K562 (cell line): ENCODE data around the gene PDK3. TPM values are rescaled to one million over a fixed set of nuclear protein-coding genes. Genes with fewer than 3 reads are reported as not detected.

ENCODE experiments used
- ATAC-seq: fragments of 200-7000 bp; cut with Tn5 transposase; 3 replicates; pipeline ENCODE4 v1.9.1; 2020; ENCODE audit warnings: moderate library complexity
- BruUV-seq: library from RNA; stranded (reverse); fragments of 400-500 nt; replicated peaks from 2 replicates; lab custom pipeline; 2021; lab: Mats Ljungman, UMichigan
- CTCF ChIA-PET: fragments of 300-600 bp; formaldehyde crosslinking; extraction: SDS; loops from one replicate; lab custom pipeline; 2021; ENCODE audit warnings: low intra/inter-chr PET ratio; lab: Yijun Ruan, JAX
- POLR2A ChIA-PET: fragments of 300-600, 350-650 bp; sonication (Branson Sonifier 250); formaldehyde crosslinking; extraction: SDS; loops from one replicate; lab custom pipeline; 2021; ENCODE audit warnings: antibody characterized with exemption, inconsistent platforms; lab: Yijun Ruan, JAX
- DNase-seq, 4 experiments: peaks; one replicate each; pipeline versions ENCODE4 v3.0.0 to v3.0.0-alpha.2; 2011 to 2018; ENCODE audit warnings: low spot score in 3 of 4, mixed read lengths in 3 of 4; ENCODE audit errors: extremely low read depth in 1 of 4
- FAIRE-seq: peaks from 2 replicates; lab custom pipeline; 2011; peaks lifted over from hg19 to GRCh38; lab: Jason Lieb, UNC
- H2AFZ ChIP-seq: 2 replicates; pipeline ENCODE4 v1.6.0; 2011; ENCODE audit warnings: low read depth, low read length, control low read depth, inconsistent platforms
- H3K27ac ChIP-seq: fragments of 200-600 bp; 3 replicates; pipeline ENCODE4 v1.8.0; 2011; ENCODE audit warnings: low read depth, mild to moderate bottlenecking, control low read depth, inconsistent platforms, low read length, moderate library complexity, mixed read lengths; ENCODE audit errors: extremely low read depth
- H3K27me3 ChIP-seq, 2 experiments: fragments of 300-600 bp in 1 of 2; 2 replicates in 1 of 2; 3 replicates in 1 of 2; pipeline versions ENCODE4 v1.6.0 to v1.8.0; 2011; ENCODE audit warnings: inconsistent platforms in 2 of 2, low read length in 2 of 2, mild to moderate bottlenecking in 1 of 2, mixed read lengths in 1 of 2, moderate library complexity in 1 of 2; ENCODE audit not compliant: control insufficient read depth in 2 of 2, insufficient read depth in 2 of 2
- H3K36me3 ChIP-seq: fragments of 300-600 bp; 3 replicates; pipeline ENCODE4 v1.8.0; 2011; ENCODE audit warnings: mild to moderate bottlenecking, low read length, inconsistent platforms; ENCODE audit not compliant: control insufficient read depth, insufficient read depth
- H3K4me1 ChIP-seq, 2 experiments: fragments of 200-600 bp in 1 of 2; replicated peaks in 1 of 2; 2 replicates in 1 of 2; 3 replicates in 1 of 2; pipeline versions ENCODE4 v1.5.1 to v1.8.0; 2011; ENCODE audit warnings: inconsistent platforms in 2 of 2, low read length in 2 of 2, mild to moderate bottlenecking in 1 of 2, mixed read lengths in 1 of 2, moderate library complexity in 1 of 2; ENCODE audit not compliant: control insufficient read depth in 2 of 2, insufficient read depth in 2 of 2
- H3K4me2 ChIP-seq: 2 replicates; pipeline ENCODE4 v1.6.1; 2011; ENCODE audit warnings: low read length, control low read depth, inconsistent platforms, mixed read lengths; ENCODE audit not compliant: insufficient read depth
- H3K4me3 ChIP-seq: fragments of 200-600 bp; sonication (generic), shearing (Covaris generic); 2 replicates; pipeline ENCODE4 v1.5.1; 2016; ENCODE audit warnings: control low read depth, inconsistent platforms
- H3K79me2 ChIP-seq: fragments of 200-600 bp; 3 replicates; pipeline ENCODE4 v1.8.0; 2011; ENCODE audit warnings: low read length, inconsistent platforms; ENCODE audit not compliant: control insufficient read depth, insufficient read depth
- H3K9ac ChIP-seq, 2 experiments: 2 replicates each; pipeline versions ENCODE4 v1.6.0 to v1.6.1; 2011; ENCODE audit warnings: low read depth in 2 of 2, low read length in 2 of 2, control low read depth in 1 of 2, inconsistent platforms in 1 of 2, mild to moderate bottlenecking in 1 of 2, mixed read lengths in 1 of 2; ENCODE audit not compliant: insufficient read depth in 1 of 2
- H3K9me1 ChIP-seq: one replicate; pipeline ENCODE4 v1.6.0; 2011; ENCODE audit warnings: inconsistent platforms, mild to moderate bottlenecking, low read length, moderate library complexity; ENCODE audit not compliant: control insufficient read depth, insufficient read depth
- H3K9me3 ChIP-seq: replicated peaks from 2 replicates; pipeline ENCODE4 v1.5.1; 2011; ENCODE audit warnings: low read depth, low read length, inconsistent platforms; ENCODE audit not compliant: control insufficient read depth, insufficient read depth
- H4K20me1 ChIP-seq: replicated peaks from 2 replicates; pipeline ENCODE4 v1.6.1; 2011; ENCODE audit warnings: low read length, inconsistent platforms, mixed read lengths; ENCODE audit not compliant: control insufficient read depth, insufficient read depth
- ATF1 ChIP-seq, 2 experiments: fragments of 450-650 bp in 1 of 2; IDR thresholded peaks; 2 replicates each; pipeline ENCODE4 v1.6.1; 2016; ENCODE audit warnings: missing compliant biosample characterization in 1 of 2, missing genetic modification characterization in 1 of 2
- BDP1 ChIP-seq: IDR thresholded peaks from 3 replicates; pipeline ENCODE4 v1.6.1; 2011; ENCODE audit not compliant: insufficient read length, insufficient read depth
- CBX3 ChIP-seq, 2 experiments: IDR thresholded peaks; 1 replicate in 1 of 2; 2 replicates in 1 of 2; pipeline ENCODE4 v1.6.1; 2012; ENCODE audit warnings: inconsistent platforms in 2 of 2, low read length in 2 of 2, borderline replicate concordance in 1 of 2, control low read depth in 1 of 2
- CBX8 ChIP-seq: fragments of 200-600 bp; sonication (generic); IDR thresholded peaks from 2 replicates; pipeline ENCODE4 v1.6.1; 2012; ENCODE audit warnings: borderline replicate concordance, mixed run types, low read depth, mild to moderate bottlenecking, moderate library complexity, mixed read lengths, low read length, control low read depth, inconsistent platforms; ENCODE audit not compliant: poor library complexity, severe bottlenecking; ENCODE audit errors: extremely low read depth
- GABPA ChIP-seq: fragments of 200-800 bp; sonication (Bioruptor generic); conservative IDR thresholded peaks from 2 replicates; pipeline ENCODE4 v1.6.1; 2016; ENCODE audit warnings: low read depth, missing genetic modification characterization, missing compliant biosample characterization
- HNRNPH1 ChIP-seq: fragments of 200-400 bp; formaldehyde crosslinking; optimal IDR thresholded peaks from 2 replicates; pipeline ENCODE3; 2017; ENCODE audit warnings: low read depth, mild to moderate bottlenecking, low read length, moderate library complexity
- PHB ChIP-seq: fragments of 250-450 bp; sonication (Bioruptor Pico); IDR thresholded peaks from 2 replicates; pipeline ENCODE4 v1.5.0; 2021
- ZFP1 ChIP-seq: fragments of 450-650 bp; formaldehyde crosslinking; IDR thresholded peaks from 2 replicates; pipeline ENCODE4 v1.4.0; 2020; ENCODE audit warnings: mild to moderate bottlenecking, mixed read lengths
- ZNF699 ChIP-seq: fragments of 250-450 bp; sonication (Bioruptor Pico); IDR thresholded peaks from 2 replicates; pipeline ENCODE4 v1.8.0; 2021; ENCODE audit warnings: mild to moderate bottlenecking, moderate library complexity; ENCODE audit not compliant: insufficient replicate concordance
- ZZZ3 ChIP-seq: fragments of 450-650 bp; IDR thresholded peaks from 2 replicates; pipeline ENCODE4 v1.6.1; 2016; ENCODE audit warnings: antibody characterized with exemption, mild to moderate bottlenecking, moderate library complexity
- WGBS: fragments of 100-300 bp; shearing (Covaris generic); methylation state at CpG from one replicate; pipeline ENCODE4 v1.1.6; 2016; ENCODE audit warnings: low coverage, mixed read lengths; ENCODE audit not compliant: insufficient coverage; ENCODE audit errors: missing lambda C conversion rate; 5-methylcytosine and 5-hydroxymethylcytosine counted together
- in situ Hi-C: fragments of 300-500 bp; cut with MboI; formaldehyde crosslinking; loops from 4 replicates; pipeline ENCODE4 v1.15.0; 2018; ENCODE audit warnings: inconsistent platforms, mixed read lengths
- intact Hi-C: fragments of 100-400 bp; cut with micrococcal nuclease; formaldehyde crosslinking; loops from 2 replicates; pipeline ENCODE4 v1.14.2; 2022
- polyA plus RNA-seq, 8 experiments: library from polyadenylated mRNA; depleted of rRNA in 4 of 8; stranded (reverse) in 5 of 8; unstranded in 3 of 8; fragments of >200 nt; fragmentation: Nextera tagmentation in 2 of 8; fragmentation: Illumina TruSeq in 1 of 8; extraction: Ambion mirVana in 2 of 8; extraction: Trizol in 1 of 8; gene quantifications; 2 replicates each; pipeline versions ENCODE4 v1.2.1 to v1.2.3, GENCODE V29; 2011 to 2014; ENCODE audit warnings: inconsistent platforms in 1 of 8, missing spikeins in 1 of 8
- total RNA-seq, 7 experiments: library from RNA; depleted of rRNA in 6 of 7; stranded (reverse); fragments of >200 nt in 6 of 7; fragmentation: Illumina TruSeq in 2 of 7; extraction: Trizol in 2 of 7; gene quantifications; 2 replicates each; pipeline versions ENCODE4 v1.2.1 to v1.2.3, GENCODE V29; 2011 to 2021; ENCODE audit warnings: low replicate concordance in 1 of 7
- TF ChIP-seq, protein P1 (sequence below): fragments of 450-650 bp; formaldehyde crosslinking; IDR thresholded peaks from 2 replicates; pipeline ENCODE4 v1.4.0; 2020; ENCODE audit warnings: mild to moderate bottlenecking, moderate library complexity
- TF ChIP-seq, protein P2 (sequence below): fragments of 450-650 bp; IDR thresholded peaks from 2 replicates; pipeline ENCODE4 v1.6.1; 2014; ENCODE audit warnings: low read depth, mild to moderate bottlenecking, moderate library complexity, borderline replicate concordance

Gene PDK3
- total and polyA plus RNA-seq, 9 of the 15 experiments (the other 6 are each of a cell fraction or from before 2014, with no cell fraction given): 0.20 to 4.9 (median 0.95) TPM

DNA sequence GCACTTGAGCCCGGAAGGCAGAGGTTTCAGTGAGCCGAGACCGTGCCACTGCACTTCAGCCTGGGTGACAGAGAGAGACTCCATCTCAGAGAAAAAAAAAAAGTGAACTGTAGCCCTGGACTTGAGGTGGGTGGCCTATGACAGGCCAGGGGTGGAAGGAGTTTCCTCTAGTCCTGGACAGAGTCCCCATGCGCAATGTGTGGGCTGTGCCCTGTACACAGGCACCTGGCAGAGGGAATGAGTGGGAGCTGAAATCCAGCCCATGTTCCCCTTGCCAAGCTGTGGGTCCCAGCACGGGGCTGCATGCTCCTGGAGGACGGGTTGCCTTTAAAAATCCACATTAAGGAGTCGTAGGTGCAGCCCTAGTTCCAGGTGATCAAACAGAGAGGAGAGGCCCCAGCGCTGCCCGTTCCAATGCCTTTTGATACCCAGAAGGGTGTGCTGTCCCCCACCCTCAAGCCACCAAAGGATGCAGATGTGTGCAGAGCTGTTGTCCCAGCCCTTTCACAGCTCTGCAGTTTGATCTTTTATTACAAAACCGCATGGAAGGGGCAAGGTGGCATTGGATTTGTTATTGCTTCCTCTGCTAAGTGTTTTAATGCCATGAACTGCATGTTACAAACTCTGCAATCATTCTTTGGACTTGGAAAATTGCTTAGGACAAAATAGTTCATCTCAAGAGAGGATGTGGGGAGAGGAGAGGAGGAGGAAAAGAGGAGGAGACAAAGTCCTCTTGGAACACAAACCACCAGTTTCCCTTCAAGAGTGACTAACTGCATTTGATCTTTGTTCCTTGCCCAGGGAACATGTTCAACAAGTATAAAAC lies 38.0 kb upstream of the PDK3 start:
- no peaks in the 10 kb centered on the region; the same call in 1 of the 2 replicates for H3K9me3 ChIP-seq
- no peak overlapping the region for H3K27ac ChIP-seq
- no peaks in the 10 kb centered on the region for H3K79me2 ChIP-seq
- peak overlapping the region; percentile 72 for H2AFZ ChIP-seq
- H4K20me1 ChIP-seq: no peaks in the 10 kb centered on the region
- H3K4me1 ChIP-seq: no peaks in the 10 kb centered on the region
- H3K9ac ChIP-seq: no peak overlapping the region
- DNase-seq (no peak), ATAC-seq (no peak), FAIRE-seq (no peak)
- intact Hi-C loops: no loop called here
- BruUV-seq: no TSS peak
- 4% methylated on average over 5 of the region's 10 CpGs for WGBS
- no peaks in the 10 kb centered on the region for H3K27me3 ChIP-seq
- H3K4me2 ChIP-seq: peak overlapping the region; percentile 41; the same call in 1 of the 2 replicates
- in situ Hi-C loops: no loop called here
- POLR2A ChIA-PET: no interaction called here
- no peak for TF ChIP-seq CBX3 (IDR thresholded peaks at IDR 0.05; ENCODE audit: borderline replicate concordance in 1 of 2, low read length in 2 of 2)
- no peak overlapping the region for H3K4me3 ChIP-seq
- H3K36me3 ChIP-seq: no peaks in the 10 kb centered on the region
- CTCF ChIA-PET: no interaction called here
- H3K9me1 ChIP-seq: no peaks in the 10 kb centered on the region

DNA sequence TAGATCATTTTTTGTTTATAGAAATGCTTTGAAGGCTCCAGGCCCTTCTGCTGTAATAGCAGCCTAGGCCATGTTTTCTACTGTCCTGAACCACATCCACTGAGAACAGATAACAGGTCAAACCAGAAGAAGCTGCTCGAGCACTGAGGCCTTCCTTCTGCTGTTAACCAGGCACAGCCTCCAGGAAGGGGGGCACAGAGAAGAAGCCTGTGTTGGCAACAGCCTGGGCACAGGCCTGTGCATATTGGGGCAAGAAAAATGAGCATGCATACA lies 37.4 kb upstream of the PDK3 start:
- no peak overlapping the region for H3K27ac ChIP-seq
- no peaks in the 10 kb centered on the region for H3K9me1 ChIP-seq
- ATAC-seq (no peak), DNase-seq (no peak), FAIRE-seq (no peak)
- ChIA-PET POLR2A (interaction anchor here (0.9 kb wide), 1 partner anchor 9 kb away, joined by 3 read pairs; no protein-coding TSS in a partner anchor), CTCF (no interaction called here)
- H3K27me3 ChIP-seq: no peaks in the 10 kb centered on the region
- H3K9me3 ChIP-seq: no peaks in the 10 kb centered on the region; the same call in 1 of the 2 replicates
- H3K4me1 ChIP-seq: no peaks in the 10 kb centered on the region
- intact Hi-C loops: no loop called here
- H3K4me2 ChIP-seq: no peak overlapping the region
- no peaks in the 10 kb centered on the region for H4K20me1 ChIP-seq
- no TSS peak for BruUV-seq
- H3K79me2 ChIP-seq: no peaks in the 10 kb centered on the region
- H3K4me3 ChIP-seq: no peak overlapping the region
- H3K36me3 ChIP-seq: no peaks in the 10 kb centered on the region
- no peak overlapping the region for H3K9ac ChIP-seq
- no peak overlapping the region for H2AFZ ChIP-seq
- WGBS: 0% methylated on average over 1 of the region's 1 CpG
- in situ Hi-C loops: no loop called here
- TF ChIP-seq PHB (CRISPR knock-in tag) (no peak), ZNF699 (CRISPR knock-in tag) (no peak), ATF1 (CRISPR knock-in tag; IDR thresholded peaks at IDR 0.05) (no peak), ATF1 (tag; IDR thresholded peaks at IDR 0.05) (no peak), ZZZ3 (no peak), HNRNPH1 (no peak), CBX8 (no peak), BDP1 (no peak), ZFP1 (CRISPR knock-in tag) (no peak), GABPA (tag) (no peak)
- TF ChIP-seq, protein P1, sequence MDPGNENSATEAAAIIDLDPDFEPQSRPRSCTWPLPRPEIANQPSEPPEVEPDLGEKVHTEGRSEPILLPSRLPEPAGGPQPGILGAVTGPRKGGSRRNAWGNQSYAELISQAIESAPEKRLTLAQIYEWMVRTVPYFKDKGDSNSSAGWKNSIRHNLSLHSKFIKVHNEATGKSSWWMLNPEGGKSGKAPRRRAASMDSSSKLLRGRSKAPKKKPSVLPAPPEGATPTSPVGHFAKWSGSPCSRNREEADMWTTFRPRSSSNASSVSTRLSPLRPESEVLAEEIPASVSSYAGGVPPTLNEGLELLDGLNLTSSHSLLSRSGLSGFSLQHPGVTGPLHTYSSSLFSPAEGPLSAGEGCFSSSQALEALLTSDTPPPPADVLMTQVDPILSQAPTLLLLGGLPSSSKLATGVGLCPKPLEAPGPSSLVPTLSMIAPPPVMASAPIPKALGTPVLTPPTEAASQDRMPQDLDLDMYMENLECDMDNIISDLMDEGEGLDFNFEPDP (CRISPR knock-in tag): no peak
- TF ChIP-seq, protein P2, sequence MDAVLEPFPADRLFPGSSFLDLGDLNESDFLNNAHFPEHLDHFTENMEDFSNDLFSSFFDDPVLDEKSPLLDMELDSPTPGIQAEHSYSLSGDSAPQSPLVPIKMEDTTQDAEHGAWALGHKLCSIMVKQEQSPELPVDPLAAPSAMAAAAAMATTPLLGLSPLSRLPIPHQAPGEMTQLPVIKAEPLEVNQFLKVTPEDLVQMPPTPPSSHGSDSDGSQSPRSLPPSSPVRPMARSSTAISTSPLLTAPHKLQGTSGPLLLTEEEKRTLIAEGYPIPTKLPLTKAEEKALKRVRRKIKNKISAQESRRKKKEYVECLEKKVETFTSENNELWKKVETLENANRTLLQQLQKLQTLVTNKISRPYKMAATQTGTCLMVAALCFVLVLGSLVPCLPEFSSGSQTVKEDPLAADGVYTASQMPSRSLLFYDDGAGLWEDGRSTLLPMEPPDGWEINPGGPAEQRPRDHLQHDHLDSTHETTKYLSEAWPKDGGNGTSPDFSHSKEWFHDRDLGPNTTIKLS: no peak
